Islet precursor cell (in vitro differentiated cells): ENCODE measurements around the gene ERMAP.
"Not testable (repeated sequence)": the region's sequence is repeated elsewhere in the genome, so short reads cannot be mapped to it uniquely, and the experiment has no call there.

ENCODE experiments used
- DNase-seq: peaks from one replicate; pipeline ENCODE4 v3.0.0-alpha.2; 2018

ERMAP gene

DNA sequence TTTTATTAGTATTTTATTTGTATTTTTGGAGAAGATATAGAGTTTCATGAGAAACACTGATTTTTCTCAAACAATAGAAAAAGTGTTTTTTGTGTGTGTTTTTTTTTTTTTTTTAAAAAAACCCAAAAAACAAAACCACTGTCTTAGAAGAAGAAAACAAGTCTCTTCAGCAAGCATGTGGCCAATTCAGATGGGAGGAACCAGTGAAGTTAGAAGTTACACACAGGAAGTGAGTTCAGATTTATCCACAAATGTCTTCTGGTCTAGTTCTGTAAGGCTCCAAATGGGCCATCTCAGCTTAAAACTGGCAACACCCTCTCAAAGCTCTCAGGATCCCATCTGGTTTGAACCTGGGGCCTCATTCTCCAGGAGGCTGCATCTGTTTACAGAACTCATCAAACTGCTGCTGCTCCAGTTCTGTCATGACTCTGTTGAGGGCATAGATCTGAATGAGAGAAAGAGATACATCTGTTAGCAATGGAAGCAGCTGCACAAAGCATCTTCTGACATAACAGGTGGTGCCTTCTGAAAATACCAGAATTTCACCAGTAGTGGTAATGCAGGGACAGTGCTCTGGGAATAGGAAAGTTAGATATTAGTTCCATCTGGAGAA, 9.8 kb upstream of the ERMAP start:
- no peak for DNase-seq

DNA sequence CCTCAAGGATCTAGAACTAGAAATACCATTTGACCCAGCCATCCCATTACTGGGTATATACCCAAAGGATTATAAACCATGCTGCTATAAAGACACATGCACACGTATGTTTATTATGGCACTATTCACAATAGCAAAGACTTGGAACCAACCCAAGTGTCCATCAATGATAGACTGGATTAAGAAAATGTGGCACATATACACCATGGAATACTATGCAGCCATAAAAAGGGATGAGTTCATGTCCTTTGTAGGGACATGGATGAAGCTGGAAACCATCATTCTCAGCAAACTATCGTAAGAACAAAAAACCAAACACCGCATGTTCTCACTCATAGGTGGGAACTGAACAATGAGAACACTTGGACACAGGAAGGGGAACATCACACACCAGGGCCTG, 2.1 kb upstream of the ERMAP start:
- not testable (repeated sequence) for DNase-seq

DNA sequence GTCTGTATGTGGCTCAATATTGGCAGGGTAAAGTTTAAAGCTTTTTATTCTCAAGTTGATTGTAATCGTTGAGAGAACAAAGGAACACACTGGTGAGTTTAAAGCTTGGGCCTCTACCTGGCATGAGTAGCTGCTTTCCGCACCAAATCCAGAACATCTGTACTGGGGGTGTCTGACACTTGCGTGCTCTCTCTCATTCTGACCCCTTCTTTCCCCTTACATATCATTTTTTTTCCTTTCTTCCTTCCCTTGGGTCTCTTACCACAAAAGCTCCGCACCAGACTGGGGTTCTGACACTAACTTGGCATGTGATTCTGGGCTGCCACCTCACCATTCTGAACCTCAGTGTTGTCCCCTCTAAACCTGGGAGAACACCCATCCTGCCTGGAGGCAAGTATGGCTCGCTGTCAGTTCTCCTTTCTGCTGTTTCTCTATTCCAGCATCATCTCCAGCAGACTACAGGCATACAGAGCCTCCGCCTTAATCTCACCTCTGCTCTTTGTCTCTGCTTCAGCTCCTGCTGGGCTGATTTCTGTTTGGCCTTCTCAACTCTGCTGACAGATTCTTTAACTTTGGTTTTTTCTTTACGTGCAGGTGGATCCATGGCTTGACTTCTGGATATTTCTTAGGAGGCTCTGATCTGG, 859 bp upstream of the ERMAP start:
- DNase-seq, result no peak

DNA sequence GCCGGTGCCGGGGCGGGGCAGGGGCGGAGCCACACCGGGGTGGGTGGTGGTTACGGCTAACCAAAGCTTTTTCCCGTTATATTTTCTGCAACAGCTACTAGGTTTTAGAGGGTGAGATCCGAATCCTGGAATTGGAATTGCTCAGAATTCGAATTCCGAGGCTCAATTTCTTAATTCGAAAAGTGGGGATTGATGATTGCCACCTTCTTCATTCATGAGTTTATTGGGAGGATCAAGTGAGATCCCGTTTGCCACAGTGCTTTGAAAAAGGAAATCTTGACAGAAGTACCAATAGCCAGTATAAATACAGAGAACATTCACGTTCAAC, 482 bp downstream of the ERMAP start:
- no peak for DNase-seq

DNA sequence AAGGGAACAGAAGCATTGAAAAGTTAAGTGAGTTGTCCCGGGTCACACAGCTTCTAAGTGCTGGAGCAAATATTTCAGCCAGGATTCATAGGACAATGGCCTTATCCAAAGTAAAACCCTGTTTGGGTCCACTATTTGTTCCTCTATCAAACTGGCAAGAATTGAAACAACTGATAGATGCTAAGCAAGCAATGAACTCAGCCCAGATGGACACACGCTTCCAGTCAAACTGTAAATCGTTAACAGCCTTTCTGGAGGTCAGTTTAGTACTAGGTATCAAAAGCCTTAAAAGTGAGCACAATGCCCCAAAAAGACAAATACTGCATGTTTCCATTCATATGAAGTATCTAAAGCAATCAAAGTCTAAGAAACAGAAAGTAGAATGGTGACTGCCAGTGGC, 1.1 kb downstream of the ERMAP start:
- no peak for DNase-seq

DNA sequence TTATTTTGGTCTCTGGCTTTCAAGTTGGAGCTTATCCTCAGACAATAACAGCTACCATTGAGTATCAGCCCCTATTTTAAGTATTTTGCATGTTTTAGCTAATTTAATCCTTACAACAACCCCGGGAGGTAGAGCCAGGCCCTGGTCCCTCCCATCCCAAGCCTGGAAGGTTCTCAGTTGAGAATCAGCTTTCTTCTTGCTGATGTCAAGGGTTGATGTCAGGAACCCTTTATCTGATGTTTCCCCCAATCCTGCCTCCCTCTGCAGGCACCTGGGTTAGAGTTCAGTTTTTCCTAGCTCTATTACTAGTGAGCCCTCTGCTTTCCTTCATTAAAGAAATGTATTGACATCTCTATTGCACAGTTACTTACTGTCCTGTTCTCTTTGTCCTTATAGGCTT, 3.9 kb downstream of the ERMAP start:
- DNase-seq, result no peak

DNA sequence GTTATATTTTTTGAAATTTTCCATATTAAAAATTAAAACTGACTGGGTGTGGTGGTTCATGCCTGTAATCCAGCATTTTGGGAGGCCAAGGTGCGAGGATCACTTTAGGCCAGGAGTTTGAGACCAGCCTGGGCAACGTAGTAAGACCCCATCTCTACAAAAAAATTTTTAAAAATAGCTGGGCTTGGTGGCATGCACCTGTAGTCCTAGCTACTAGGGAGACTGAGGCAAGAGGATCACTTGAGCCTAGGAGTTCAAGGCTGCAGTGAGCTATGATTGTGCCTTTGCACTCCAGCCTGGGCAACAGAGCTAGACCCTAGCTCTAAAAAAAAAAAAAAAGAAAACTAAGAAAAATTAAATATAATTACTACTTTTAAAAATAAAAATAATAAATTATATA, 4.8 kb downstream of the ERMAP start:
- no peak for DNase-seq

DNA sequence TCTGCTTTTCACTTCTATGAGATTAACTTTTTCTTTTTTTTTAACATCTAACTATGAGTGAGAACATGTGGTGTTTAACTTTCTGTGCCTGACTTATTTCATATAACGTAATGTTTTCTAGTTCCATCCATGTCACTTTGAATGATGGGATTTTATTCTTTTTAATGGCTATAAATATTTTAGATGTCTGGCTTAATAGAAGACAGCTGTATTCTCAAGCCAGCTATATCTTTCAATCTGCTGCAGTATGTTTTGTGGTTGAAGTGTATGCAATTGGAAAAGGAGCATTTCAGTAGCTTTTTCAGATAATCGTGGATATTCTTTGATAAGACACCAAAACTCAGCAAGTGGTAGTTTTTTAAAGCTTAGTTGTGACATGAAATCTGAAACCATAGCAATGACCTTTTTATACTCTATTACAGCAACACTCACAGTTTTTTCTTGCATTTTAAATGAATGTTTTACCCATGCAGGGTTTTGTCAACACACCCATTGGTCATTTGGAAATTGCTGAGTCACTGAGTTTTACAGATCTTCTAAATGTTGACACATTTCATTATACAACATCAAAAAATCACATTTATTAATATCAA, 6.0 kb downstream of the ERMAP start:
- no peak for DNase-seq

DNA sequence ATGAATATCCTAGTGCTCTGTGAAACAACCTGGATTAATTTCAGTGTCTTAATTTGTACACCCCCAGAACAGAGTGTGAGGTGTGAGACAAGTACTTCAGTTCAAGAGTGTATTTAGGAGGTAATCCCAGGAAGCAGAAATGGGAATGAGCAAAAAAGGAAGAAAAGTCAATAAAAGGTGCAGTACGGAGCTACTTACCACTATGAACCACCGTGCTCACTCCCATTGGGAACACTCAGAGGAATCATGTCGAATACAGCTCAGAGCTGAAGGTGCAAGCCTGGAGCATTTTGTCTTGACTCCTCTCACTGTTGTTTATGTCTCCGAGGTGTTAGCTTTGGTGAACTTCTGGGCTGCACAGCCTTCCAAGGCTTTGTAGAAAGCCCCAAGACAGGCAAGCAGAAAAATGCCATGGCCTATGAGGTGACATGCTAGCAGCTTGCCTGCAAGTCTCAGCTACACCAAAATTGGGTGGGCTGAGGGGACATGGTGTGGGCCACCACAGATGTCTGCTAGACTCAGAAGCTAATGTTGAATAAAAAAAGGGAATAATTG, 7.6 kb downstream of the ERMAP start:
- no peak for DNase-seq

DNA sequence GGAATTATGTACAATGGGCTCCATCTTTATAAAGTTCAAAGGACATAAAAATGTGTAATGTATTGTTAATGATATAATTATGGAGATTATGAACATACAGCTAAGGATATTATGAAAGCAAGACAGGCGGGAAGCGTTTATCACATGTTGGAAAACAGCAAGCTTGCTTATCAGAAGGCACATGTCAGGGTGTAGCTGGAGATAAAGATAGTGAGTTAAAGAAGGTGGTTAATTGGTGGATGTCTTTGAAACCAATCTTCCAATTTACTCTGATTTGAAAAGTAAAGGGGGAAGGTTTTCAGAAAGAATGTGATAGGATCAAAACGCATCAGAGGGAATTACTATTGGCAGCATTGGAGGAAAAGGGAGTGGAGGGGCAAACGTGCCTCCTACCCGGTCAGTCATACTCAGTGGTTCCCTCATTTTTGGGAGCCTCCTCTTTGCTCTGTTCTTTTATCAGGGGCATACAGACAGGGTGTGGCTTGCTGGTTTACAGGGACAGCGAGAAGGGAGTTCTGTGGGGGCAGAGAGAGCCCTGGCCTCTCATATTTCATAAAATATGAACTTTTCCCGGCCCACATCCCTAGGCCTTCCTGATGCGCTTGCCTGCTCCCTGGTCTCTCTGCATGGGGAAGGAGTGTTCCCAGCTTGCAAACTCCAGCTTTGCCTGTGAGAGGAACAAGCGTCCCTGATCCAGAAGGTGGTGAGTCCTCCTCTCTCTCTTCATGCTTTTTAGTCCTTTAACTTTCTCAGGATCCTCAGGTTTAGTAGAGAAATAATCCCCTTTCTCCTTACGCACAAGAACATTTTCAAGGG, 8.3 kb downstream of the ERMAP start:
- DNase-seq, result no peak

DNA sequence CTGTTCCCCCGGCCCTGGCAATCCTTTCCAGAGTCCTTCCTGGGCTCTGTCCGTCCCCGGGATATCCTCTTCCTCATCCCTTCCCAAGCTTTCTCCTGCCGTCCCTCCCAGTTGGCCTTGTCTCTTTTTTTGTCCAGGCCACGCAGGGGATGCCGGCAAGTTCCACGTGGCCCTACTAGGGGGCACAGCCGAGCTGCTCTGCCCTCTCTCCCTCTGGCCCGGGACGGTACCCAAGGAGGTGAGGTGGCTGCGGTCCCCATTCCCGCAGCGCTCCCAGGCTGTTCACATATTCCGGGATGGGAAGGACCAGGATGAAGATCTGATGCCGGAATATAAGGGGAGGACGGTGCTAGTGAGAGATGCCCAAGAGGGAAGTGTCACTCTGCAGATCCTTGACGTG, 13.7 kb downstream of the ERMAP start:
- no peak for DNase-seq

DNA sequence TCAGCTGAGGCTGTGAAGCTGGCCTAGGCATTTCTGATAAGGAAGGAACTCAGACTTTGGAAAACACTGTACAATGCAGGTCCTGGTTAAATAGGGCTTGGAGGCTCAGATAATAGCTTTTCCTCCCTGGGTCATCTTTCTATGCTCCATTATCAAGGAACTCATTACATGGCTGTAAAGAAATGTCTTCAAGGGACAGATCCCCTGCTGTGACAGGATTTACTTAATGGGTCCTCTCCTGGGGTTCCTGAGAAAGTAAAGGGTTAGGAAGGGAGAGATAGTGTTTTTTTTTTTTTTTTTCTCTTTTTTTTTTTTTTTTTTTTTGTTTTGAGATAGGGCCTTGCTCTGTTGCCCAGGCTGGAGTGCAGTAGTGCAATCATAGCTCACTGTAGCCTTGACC, 14.4 kb downstream of the ERMAP start:
- DNase-seq, result no peak

DNA sequence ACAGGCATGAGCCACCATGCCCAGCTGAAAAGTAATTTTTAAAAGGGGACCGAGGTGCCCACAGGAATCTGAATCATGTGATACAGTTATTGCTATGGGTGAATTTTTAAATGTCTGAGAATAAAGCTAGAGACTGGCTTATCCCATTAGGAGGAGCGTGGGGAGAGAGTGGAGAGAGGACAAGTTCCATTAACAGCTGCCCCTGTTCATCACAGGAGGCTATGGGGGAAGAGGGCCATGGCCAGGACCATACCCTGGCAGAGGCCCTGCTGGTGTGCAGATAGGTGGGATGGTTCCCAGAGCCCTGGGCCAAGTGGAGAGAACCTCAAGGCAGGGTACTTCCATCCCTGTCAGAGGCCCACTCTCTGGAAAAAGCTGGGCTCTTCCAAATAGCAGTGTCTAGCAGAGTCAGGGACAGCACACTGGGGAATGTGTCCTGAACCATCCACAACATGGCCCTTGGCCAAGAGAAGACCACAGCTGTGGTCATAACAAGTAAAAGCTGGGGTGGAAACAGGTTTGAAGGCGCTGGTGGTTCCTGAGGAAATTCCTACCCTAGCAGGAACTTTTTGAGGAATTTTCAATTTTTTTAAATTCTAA, 15.8 kb downstream of the ERMAP start:
- no peak for DNase-seq

DNA sequence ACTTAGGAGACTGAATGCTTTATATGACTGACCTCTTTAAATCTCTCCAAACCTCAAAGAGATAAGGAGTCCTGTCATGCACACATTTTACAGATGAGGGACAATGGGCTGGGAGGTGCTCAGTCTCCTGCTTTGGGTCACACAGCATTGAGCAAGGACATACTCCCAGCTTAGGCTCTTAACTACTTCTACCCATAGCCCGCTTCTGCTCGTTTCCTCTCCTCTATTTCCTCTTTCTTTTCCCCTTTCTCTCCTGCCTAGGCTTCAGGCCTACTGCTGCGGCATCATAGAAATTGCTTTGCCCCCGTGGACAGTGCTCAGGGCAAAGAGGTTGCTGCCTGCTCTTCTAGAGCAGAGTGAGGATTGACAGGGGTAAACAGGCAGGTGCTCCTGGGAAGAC, 17.1 kb downstream of the ERMAP start:
- no peak for DNase-seq

DNA sequence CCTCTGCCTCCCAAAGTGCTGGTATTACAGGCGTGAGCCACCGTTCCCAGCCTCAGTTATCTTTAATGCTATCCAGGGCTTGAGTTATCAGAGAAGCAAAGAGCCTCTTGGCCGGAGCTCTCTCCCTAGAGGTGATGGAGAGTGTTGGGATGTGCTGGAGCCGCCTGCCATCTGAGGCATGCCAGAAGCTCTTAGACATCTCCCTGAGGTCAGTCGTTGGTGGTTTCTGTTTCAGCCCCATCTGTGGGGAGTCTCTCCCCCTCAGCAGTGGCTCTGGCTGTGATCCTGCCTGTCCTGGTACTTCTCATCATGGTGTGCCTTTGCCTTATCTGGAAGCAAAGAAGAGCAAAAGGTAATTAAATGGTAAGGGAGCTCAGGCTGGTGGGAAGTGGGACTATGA, 17.9 kb downstream of the ERMAP start:
- no peak for DNase-seq

DNA sequence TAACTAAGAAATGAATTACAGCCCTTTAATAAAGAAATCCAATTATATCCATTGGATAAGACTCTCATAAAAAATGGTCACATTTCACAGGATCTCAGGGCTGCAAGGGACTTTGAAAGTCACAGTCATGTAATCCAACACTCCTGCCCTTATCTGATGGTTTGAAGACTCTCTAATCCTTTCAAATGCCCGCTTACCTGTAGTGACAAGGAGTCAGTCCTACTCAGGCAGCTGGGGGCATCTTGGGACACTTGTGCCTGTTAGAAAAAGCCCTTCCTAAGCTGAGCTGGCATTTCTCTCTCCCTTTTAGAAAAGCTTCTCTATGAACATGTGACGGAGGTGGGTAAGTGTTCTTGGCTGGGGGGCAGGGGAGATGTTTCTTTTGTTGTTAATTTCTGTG, 18.5 kb downstream of the ERMAP start:
- DNase-seq, result no peak

DNA sequence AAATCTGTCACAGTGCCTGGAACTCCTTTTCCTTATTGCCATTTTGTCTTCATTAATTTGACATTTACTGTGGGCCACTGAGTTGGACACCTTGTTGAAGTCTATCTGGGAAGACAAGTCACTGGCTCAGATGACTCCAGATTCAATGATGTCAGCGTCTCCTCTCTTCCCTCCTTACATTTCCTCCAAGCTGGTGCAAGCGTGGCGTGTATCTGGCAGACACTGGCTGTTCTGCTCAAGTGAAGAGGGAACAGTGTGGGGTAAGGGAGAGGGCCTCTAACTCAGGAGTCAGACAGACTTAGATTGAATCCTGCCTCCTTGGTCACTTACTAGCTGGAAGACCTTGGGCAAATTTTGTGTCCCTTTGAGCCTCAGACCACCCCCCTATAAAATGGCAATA, 20.8 kb downstream of the ERMAP start:
- DNase-seq, result no peak

DNA sequence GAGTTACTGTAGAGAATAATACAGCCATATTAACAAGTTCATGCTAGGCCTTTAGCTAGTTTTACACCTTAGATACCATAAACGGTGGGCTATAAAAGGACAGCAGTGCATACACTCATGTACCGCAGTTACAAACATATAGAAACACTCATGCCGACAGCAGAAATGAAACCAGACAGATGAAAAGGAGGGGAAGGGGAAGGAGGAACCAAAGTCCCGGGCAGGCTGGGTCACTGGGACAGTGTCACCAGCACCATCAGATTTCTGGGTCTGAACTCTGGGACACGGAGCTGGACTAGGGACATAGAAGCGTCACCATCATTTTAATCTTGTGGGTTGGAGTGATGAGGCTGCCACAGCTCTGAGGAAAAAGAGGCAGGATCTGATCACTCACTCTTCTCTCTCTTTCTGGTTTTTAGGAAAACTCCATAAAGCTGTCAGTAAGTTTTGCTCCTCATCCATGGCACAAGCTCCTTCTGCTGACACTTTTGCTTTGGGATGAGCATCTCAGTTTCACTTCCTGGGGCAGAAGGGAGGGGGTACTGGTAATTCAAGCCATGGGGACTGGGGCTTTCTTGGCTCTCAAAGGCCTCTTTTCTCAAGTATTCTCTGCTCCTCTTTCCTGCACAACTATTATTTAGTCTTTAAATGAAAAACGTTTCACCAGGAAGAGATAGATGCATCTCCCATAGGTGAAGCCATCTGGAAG, 21.7 kb downstream of the ERMAP start:
- no peak for DNase-seq

DNA sequence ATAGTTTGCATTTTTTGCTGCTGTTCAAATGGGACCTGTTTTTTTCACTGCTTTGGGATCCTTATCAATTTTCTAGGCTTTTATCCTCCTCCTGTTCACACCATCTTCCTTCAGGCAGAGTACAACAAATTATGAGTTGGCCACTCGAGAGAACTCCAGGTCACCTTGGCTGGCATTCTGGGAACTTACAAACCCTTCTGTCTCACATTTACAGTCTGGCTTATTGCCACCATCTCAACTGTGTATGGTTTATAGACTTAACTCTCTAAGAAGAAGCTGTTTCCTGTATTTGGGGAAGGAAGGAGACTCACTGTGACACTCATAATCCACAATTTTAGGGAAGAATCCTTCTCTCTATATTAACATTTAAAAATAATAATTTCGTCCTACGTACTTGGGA, 24.1 kb downstream of the ERMAP start:
- no peak for DNase-seq

DNA sequence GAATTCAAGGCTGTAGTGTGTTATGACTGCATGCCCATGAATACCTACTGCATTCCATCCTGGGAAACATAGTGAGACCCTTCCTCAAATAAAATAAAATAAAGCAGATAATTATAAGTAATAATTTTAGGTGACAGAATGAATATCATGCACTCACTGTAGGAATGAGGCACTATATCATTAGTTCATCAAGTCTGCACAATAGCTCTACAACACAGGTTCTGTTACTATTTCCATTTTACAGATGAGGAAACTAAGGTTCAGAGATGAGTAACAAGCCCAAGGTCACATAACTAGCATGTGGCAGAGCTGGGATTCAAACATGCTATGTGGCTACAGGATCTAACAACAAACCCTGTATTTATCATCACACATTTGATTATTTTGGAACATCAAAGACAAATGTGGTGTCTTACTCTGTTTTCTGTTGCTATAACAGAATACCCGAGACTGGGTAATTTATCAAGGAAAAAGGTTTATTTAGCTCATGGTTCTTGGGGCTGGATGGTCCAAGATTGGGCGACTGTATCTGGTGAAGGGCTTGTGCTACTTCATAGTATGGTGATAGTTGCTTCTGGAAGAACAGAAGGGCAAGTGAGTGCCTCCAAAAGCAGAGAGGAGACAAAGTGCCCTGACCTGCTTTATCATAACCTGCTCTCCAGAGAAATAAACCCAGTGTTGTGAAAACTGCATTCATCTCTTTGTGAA, 24.7 kb downstream of the ERMAP start:
- DNase-seq, result no peak

DNA sequence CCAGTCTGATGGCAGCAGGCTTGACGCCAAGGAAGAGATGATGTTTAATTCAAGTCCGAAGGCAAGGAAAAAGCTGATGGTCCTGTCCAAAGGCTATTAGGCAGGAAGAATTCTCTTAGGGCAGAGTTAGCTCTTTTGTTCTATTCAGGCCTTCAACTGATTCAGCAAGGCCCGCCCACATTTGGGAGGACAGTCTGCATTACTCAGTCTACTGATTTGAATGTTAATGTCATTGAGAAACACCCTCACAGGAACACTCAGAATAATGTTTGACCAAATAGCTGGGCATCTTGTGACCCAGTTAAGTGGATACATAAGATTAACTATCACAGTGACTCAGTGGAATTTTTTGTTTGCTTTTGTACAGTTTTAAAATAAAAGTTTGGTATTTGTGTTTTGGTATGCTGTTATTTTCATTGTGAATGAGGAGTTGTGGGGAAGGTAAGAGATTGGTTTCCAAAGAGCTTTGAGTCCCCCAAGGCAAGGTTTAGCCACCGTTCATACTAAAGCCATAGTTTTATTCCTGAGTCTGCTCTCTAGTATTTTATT, 27.7 kb downstream of the ERMAP start:
- no peak for DNase-seq

DNA sequence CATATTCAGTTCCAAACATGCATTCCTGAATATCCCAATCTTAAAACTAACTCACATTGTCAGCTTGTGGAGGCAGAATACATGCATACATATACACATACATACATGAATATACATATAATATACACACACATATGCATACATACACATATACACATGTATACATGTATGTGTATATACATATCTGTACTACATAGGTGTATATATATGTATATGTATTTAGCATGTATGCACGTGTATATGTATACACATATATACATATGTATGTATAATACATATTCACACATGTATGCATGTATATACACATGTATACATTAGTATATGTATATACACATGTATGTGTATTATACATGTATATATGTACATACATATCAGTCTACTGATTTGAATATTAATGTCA, 28.3 kb downstream of the ERMAP start:
- no peak for DNase-seq
